Mucosa of stomach (tissue), 1 donor: ENCODE results near the gene UBFD1.
"Not testable (repeated sequence)": the region's sequence is repeated elsewhere in the genome, so short reads cannot be mapped to it uniquely, and the experiment has no call there.

ENCODE experiments used
- H3K27me3 ChIP-seq: one replicate; pipeline ENCODE4 v1.7.0; 2013; ENCODE audit warnings: mild to moderate bottlenecking, low read length; ENCODE audit not compliant: control insufficient read depth, insufficient read depth
- H3K36me3 ChIP-seq: one replicate; pipeline ENCODE4 v1.7.0; 2013; ENCODE audit warnings: low read length; ENCODE audit not compliant: control insufficient read depth, insufficient read depth
- H3K4me1 ChIP-seq: one replicate; pipeline ENCODE4 v1.7.0; 2013; ENCODE audit warnings: mild to moderate bottlenecking, low read length; ENCODE audit not compliant: control insufficient read depth, insufficient read depth
- H3K4me3 ChIP-seq: one replicate; pipeline ENCODE4 v1.7.0; 2013; ENCODE audit warnings: low read length
- H3K9ac ChIP-seq: one replicate; pipeline ENCODE4 v1.7.0; 2013; ENCODE audit warnings: mild to moderate bottlenecking, low read length, moderate library complexity
- H3K9me3 ChIP-seq: one replicate; pipeline ENCODE4 v1.7.0; 2013; ENCODE audit warnings: mild to moderate bottlenecking, low read length, moderate library complexity; ENCODE audit not compliant: control insufficient read depth
- donor health status: Pancreatic carcinoma.

Gene UBFD1

GRCh38 chr16:23577493-23577892, 20.0 kb downstream of the UBFD1 start:
- Histone ChIP-seq H3K4me3 (no peak overlapping the region), H3K36me3 (peaks cover 5% of the 10 kb centered on the region), H3K4me1 (no peaks in the 10 kb centered on the region), H3K9me3 (no peaks in the 10 kb centered on the region), H3K27me3 (no peaks in the 10 kb centered on the region), H3K9ac (no peak overlapping the region)

- Histone ChIP-seq H3K4me3 (no peak overlapping the region), H3K9ac (no peak overlapping the region), H3K9me3 (no peaks in the 10 kb centered on the region), H3K36me3 (peaks cover 5% of the 10 kb centered on the region), H3K27me3 (no peaks in the 10 kb centered on the region), H3K4me1 (no peaks in the 10 kb centered on the region)
Measured at GRCh38 chr16:23578101-23578830, 20.7 kb downstream of the UBFD1 start.

DNA sequence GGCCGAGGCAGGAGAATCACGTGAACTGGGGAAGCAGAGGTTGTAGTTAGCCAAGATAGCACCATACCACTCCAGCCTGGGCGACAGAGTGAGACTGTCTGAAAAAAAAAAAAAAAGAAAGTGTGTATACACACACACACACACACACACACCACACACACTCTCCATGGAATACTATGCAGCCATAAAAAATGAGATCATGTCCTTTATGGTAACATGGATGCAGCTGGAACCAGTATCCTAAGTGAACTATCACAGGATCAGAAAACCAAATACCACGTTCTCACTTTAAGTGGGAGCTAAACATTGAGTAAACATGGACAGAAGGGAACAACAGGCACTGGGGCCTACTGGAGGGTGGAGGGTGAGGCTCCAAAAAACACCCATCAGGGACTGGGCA, 21.8 kb downstream of the UBFD1 start:
- peaks cover 6% of the 10 kb centered on the region for H3K36me3 ChIP-seq
- H3K4me3 ChIP-seq: no peak overlapping the region
- no peaks in the 10 kb centered on the region for H3K27me3 ChIP-seq
- H3K4me1 ChIP-seq: no peaks in the 10 kb centered on the region
- no peak overlapping the region for H3K9ac ChIP-seq
- H3K9me3 ChIP-seq: no peaks in the 10 kb centered on the region

DNA sequence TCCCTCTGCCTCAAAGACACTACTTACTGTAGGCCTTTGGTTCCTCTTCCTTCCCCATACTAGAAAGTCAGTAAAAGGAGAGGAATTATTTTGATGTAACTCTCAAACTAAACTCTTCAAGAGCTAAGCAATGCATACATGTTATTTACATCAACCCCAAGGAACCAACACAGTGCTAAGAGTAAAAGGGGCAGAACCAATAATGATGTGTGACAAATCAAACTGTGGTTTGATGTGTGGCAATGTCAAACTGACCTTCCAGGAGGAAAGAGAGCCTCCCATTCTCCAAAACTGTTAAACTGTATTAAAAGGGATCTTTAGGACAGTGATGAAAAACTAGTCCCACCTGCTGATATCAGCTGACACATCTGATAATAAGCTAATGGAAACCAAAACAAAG, 22.9 kb downstream of the UBFD1 start:
- Histone ChIP-seq H3K27me3 (no peaks in the 10 kb centered on the region), H3K4me3 (no peak overlapping the region), H3K36me3 (peaks cover 14% of the 10 kb centered on the region), H3K9ac (no peak overlapping the region), H3K4me1 (no peaks in the 10 kb centered on the region), H3K9me3 (no peaks in the 10 kb centered on the region)

DNA sequence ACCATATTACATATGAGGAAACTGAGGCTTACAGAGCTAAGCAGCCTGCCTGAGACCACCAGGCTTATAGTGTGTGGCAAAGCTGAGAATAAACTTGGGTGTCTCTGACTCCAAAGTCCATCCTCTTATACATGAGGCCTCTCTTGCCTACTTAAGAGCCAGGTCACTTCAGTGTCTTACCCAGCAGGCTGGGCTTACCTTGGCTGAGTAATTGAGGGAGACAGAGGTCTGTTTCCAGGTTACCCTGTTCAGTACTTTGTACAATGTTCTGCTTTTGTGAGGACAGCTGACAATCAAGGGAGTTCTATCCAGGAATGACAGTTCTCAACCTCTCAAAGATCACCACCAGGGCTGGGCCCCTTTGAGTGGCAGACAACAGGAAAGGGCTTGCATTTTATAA, 24.2 kb downstream of the UBFD1 start:
- peaks cover 14% of the 10 kb centered on the region for H3K36me3 ChIP-seq

DNA sequence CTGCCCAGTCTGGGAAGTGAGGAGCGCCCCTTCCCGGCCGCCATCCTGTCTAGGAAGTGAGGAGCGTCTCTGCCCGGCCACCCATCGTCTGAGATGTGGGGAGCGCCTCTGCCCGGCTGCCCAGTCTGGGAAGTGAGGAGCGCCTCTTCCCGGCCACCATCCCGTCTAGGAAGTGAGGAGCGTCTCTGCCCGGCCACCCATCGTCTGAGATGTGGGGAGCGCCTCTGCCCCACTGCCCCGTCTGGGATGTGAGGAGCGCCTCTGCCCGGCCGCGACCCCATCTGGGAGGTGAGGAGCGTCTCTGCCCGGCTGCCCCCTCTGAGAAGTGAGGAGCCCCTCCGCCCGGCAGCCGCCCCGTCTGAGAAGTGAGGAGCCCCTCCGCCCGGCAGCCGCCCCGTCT, 25.7 kb downstream of the UBFD1 start:
- H3K4me3 ChIP-seq, H3K27me3 ChIP-seq, H3K4me1 ChIP-seq, H3K9me3 ChIP-seq, H3K9ac ChIP-seq: not testable (repeated sequence)
- peaks cover 14% of the 10 kb centered on the region for H3K36me3 ChIP-seq

More for the DNA sequence above, 24.2 kb downstream of the UBFD1 start:
- Histone ChIP-seq H3K27me3 (no peaks in the 10 kb centered on the region), H3K9ac (no peak overlapping the region), H3K4me1 (no peaks in the 10 kb centered on the region), H3K4me3 (no peak overlapping the region), H3K9me3 (no peaks in the 10 kb centered on the region)

GRCh38 chr16:23584186-23585076, 26.9 kb downstream of the UBFD1 start:
- H3K4me1 ChIP-seq: no peaks in the 10 kb centered on the region
- no peaks in the 10 kb centered on the region for H3K9me3 ChIP-seq
- H3K36me3 ChIP-seq: peaks cover 14% of the 10 kb centered on the region
- H3K27me3 ChIP-seq: no peaks in the 10 kb centered on the region
- H3K4me3 ChIP-seq: no peak overlapping the region
- H3K9ac ChIP-seq: no peak overlapping the region

DNA sequence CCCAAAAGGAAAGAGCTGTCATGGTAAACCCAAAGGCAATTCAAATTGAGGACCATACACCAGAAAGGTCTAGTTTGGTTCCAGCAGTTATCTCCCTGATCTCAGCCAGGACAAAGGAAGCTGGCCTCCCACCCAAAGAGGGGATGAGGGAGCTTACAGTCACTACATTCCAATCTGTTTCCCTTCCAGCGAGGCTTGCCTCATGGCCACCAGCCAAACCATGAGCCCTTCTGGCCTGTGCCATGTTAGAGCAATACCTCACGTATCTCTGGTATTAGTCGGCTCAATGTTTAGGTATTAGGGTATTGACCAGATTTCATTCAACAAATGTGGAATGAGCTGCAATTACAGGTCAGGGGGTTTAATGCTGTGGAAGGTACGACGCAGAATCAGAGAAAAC, 30.2 kb downstream of the UBFD1 start:
- no peaks in the 10 kb centered on the region for H3K27me3 ChIP-seq
- H3K9me3 ChIP-seq: no peaks in the 10 kb centered on the region
- peaks cover 9% of the 10 kb centered on the region for H3K36me3 ChIP-seq
- no peak overlapping the region for H3K4me3 ChIP-seq
- no peak overlapping the region for H3K9ac ChIP-seq
- no peaks in the 10 kb centered on the region for H3K4me1 ChIP-seq

- Histone ChIP-seq H3K4me3 (no peak overlapping the region), H3K4me1 (peaks cover 7% of the 10 kb centered on the region), H3K9ac (no peak overlapping the region), H3K9me3 (no peaks in the 10 kb centered on the region), H3K36me3 (no peaks in the 10 kb centered on the region), H3K27me3 (no peaks in the 10 kb centered on the region)
Measured at GRCh38 chr16:23590181-23590580, 32.7 kb downstream of the UBFD1 start.

GRCh38 chr16:23594186-23594585, 36.7 kb downstream of the UBFD1 start:
- no peaks in the 10 kb centered on the region for H3K9me3 ChIP-seq
- no peaks in the 10 kb centered on the region for H3K36me3 ChIP-seq
- no peak overlapping the region for H3K4me3 ChIP-seq

GRCh38 chr16:23595246-23595950, 37.9 kb downstream of the UBFD1 start:
- Histone ChIP-seq H3K4me1 (peaks cover 11% of the 10 kb centered on the region), H3K27me3 (no peaks in the 10 kb centered on the region), H3K4me3 (peak overlapping the region; percentile 94), H3K36me3 (no peaks in the 10 kb centered on the region), H3K9ac (peak overlapping the region; percentile 91), H3K9me3 (no peaks in the 10 kb centered on the region)

More at GRCh38 chr16:23594186-23594585, 36.7 kb downstream of the UBFD1 start:
- Histone ChIP-seq H3K4me1 (peaks cover 11% of the 10 kb centered on the region), H3K9ac (no peak overlapping the region), H3K27me3 (no peaks in the 10 kb centered on the region)
